Body of pancreas (tissue), 4 donors: Measurements from ENCODE around the gene DHRS7B.

Experiments
- POLR2A ChIP-seq, 3 donors: fragments of 450-650 bp; IDR thresholded peaks; one replicate each; pipeline ENCODE4 v1.6.1; 2016; ENCODE audit warnings: antibody characterized with exemption in 3 of 3, mild to moderate bottlenecking in 2 of 3
- TF ChIP-seq, protein P1 (sequence below), 7 experiments: fragments of 450-650 bp in 4 of 7; fragments of 200-600 bp in 3 of 7; sonication (generic) in 3 of 7; IDR thresholded peaks; one replicate each; pipeline ENCODE4 v1.5.1; 2016 to 2019; ENCODE audit warnings: antibody characterized with exemption in 7 of 7

DNA sequence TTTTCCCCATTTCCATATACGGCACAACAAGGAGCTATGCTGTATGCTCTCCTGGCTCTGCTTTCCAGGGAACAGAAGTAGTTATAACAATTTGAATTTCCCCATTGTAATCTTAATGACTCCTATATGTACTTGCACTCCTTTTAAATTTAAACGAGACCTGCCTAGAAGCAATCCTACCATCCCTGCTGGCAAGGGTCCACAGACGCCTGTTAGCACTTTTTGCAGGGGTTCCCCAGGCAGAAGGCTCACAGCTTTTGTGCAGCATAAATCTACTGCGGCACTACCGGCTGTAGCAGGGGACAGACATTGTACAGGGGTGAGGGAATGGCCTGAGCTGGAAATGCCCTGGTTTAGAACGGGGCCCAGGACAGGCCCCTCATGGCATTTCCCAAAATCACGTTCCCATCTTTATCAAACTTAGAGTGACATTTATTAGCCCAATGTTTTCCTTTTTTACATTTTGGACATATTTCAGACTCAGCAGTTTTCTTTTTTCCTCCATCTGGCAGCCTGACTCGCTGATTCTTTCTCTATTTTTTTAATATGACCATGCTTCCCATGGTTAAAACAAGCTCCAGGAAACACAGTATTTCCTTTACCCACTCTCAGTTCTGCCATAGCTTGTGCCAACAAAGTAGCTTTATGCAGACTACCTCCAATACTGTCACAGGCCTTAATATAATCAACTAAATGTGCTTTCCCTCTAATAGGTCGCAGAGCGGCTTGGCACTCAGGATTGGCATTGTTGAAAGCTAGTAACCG lies 48.6 kb upstream of the DHRS7B start:
- no peak for TF ChIP-seq POLR2A (IDR thresholded peaks at IDR 0.05)
- TF ChIP-seq, protein P1, sequence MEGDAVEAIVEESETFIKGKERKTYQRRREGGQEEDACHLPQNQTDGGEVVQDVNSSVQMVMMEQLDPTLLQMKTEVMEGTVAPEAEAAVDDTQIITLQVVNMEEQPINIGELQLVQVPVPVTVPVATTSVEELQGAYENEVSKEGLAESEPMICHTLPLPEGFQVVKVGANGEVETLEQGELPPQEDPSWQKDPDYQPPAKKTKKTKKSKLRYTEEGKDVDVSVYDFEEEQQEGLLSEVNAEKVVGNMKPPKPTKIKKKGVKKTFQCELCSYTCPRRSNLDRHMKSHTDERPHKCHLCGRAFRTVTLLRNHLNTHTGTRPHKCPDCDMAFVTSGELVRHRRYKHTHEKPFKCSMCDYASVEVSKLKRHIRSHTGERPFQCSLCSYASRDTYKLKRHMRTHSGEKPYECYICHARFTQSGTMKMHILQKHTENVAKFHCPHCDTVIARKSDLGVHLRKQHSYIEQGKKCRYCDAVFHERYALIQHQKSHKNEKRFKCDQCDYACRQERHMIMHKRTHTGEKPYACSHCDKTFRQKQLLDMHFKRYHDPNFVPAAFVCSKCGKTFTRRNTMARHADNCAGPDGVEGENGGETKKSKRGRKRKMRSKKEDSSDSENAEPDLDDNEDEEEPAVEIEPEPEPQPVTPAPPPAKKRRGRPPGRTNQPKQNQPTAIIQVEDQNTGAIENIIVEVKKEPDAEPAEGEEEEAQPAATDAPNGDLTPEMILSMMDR (IDR thresholded peaks at IDR 0.05): no peak
